GM23248 (cell line): Measurements from ENCODE around the gene IDH3A. TPM values are rescaled to one million over a fixed set of nuclear protein-coding genes. Genes with fewer than 3 reads are reported as not detected.

Experiments
- DNase-seq: peaks from one replicate; pipeline ENCODE4 v3.0.0-alpha.2; 2015
- H2AFZ ChIP-seq: fragments of 200-600 bp; sonication (generic); 2 replicates; pipeline ENCODE4 v1.6.1; 2016; ENCODE audit warnings: antibody characterized with exemption
- H3F3A ChIP-seq: fragments of 200-600 bp; sonication (generic); 2 replicates; pipeline ENCODE4 v1.6.1; 2016; ENCODE audit warnings: mild to moderate bottlenecking, antibody characterized with exemption, mixed run types; ENCODE audit not compliant: insufficient read depth
- H3K27ac ChIP-seq: fragments of 200-600 bp; sonication (generic); 2 replicates; pipeline ENCODE4 v1.5.1; 2016; ENCODE audit warnings: mild to moderate bottlenecking
- H3K27me3 ChIP-seq: fragments of 200-600 bp; sonication (generic); replicated peaks from 2 replicates; pipeline ENCODE4 v1.6.1; 2016; ENCODE audit warnings: mild to moderate bottlenecking; ENCODE audit not compliant: insufficient read depth
- H3K36me3 ChIP-seq: fragments of 200-600 bp; sonication (generic); 2 replicates; pipeline ENCODE4 v1.6.1; 2016; ENCODE audit warnings: low read depth, mild to moderate bottlenecking
- H3K4me1 ChIP-seq: fragments of 200-600 bp; sonication (generic); 2 replicates; pipeline ENCODE4 v1.6.1; 2016; ENCODE audit warnings: mild to moderate bottlenecking; ENCODE audit not compliant: insufficient read depth
- H3K4me2 ChIP-seq: fragments of 200-600 bp; sonication (generic); one replicate; pipeline ENCODE4 v1.6.1; 2016; ENCODE audit warnings: mild to moderate bottlenecking; ENCODE audit not compliant: unreplicated experiment
- H3K4me3 ChIP-seq: fragments of 200-600 bp; sonication (generic); 2 replicates; pipeline ENCODE4 v1.5.1; 2016; ENCODE audit warnings: mild to moderate bottlenecking
- H3K79me2 ChIP-seq: fragments of 200-600 bp; sonication (generic); 2 replicates; pipeline ENCODE4 v1.6.1; 2016; ENCODE audit warnings: mild to moderate bottlenecking; ENCODE audit not compliant: insufficient read depth
- H3K9ac ChIP-seq: fragments of 200-600 bp; sonication (generic); 2 replicates; pipeline ENCODE4 v1.6.1; 2016; ENCODE audit warnings: mild to moderate bottlenecking
- H3K9me2 ChIP-seq: fragments of 200-600 bp; sonication (generic); 2 replicates; pipeline ENCODE4 v1.6.1; 2016; ENCODE audit warnings: mixed run types, mild to moderate bottlenecking, moderate library complexity; ENCODE audit not compliant: insufficient read depth
- H3K9me3 ChIP-seq: fragments of 200-600 bp; sonication (generic); one replicate; pipeline ENCODE4 v1.6.1; 2017; ENCODE audit warnings: low read depth
- H4K20me1 ChIP-seq: fragments of 200-600 bp; sonication (generic); 2 replicates; pipeline ENCODE4 v1.6.0; 2016; ENCODE audit not compliant: insufficient read depth
- EZH2 ChIP-seq: fragments of 200-600 bp; sonication (generic); IDR thresholded peaks from 2 replicates; pipeline ENCODE4 v1.6.1; 2018; ENCODE audit warnings: antibody characterized with exemption, mild to moderate bottlenecking; ENCODE audit not compliant: insufficient read depth, poor library complexity, severe bottlenecking
- EZH2phosphoT487 ChIP-seq: fragments of 200-600 bp; sonication (generic); IDR thresholded peaks from 2 replicates; pipeline ENCODE4 v1.6.1; 2018; ENCODE audit warnings: antibody characterized with exemption, moderate library complexity, mild to moderate bottlenecking, low read depth; ENCODE audit not compliant: insufficient read depth
- WGBS, 2 experiments: methylation state at CpG; one replicate each; pipeline ENCODE4 v1.1.6; 2015 to 2017; ENCODE audit warnings: low lambda C conversion rate in 2 of 2, low coverage in 1 of 2; ENCODE audit errors: missing lambda C conversion rate in 2 of 2; 5-methylcytosine and 5-hydroxymethylcytosine counted together
- in situ Hi-C: fragments of 300-500 bp; cut with MboI; formaldehyde crosslinking; loops from 2 replicates; pipeline ENCODE4 v1.15.0; 2020
- polyA plus RNA-seq: library from polyadenylated mRNA; unstranded; fragments of >200 nt; fragmentation: Nextera tagmentation; extraction: Ambion mirVana; gene quantifications from 2 replicates; pipeline ENCODE4 v1.2.1, GENCODE V29; 2016
- total RNA-seq: library from RNA; depleted of rRNA; stranded (reverse); fragments of >200 nt; shearing (Covaris generic); gene quantifications from 2 replicates; pipeline ENCODE4 v1.2.3, GENCODE V29; 2014

Gene IDH3A
- total and polyA plus RNA-seq, 2 experiments from 2014 or later = 47.1 to 50.3 TPM

DNA sequence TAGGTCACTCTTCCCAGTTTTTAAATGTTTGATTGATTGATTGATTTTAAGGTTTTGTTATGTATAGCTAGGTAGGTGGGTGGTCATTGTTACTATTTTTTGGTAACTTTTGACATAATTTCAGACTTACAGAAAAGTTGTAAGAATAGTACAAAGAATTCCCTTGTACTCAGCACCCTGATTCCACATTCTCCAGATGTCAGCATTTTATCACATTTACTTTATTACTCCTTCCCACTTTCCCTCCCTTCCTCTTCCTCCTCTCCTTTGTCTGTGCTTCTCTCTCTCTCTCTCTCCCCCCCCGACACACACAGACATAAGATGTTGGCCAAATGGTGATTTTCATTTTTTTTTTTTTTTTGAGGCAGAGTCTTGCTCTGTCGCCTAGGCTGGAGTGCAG lies 14.8 kb downstream of the IDH3A start:
- H3K9ac ChIP-seq = no peak overlapping the region
- no peak overlapping the region for H2AFZ ChIP-seq
- no peak for DNase-seq
- no peaks in the 10 kb centered on the region for H3K9me2 ChIP-seq
- H3K36me3 ChIP-seq = peaks cover 33% of the 10 kb centered on the region
- no peak overlapping the region for H3K4me3 ChIP-seq
- H3K4me2 ChIP-seq = no peak overlapping the region
- H3F3A ChIP-seq = no peaks in the 10 kb centered on the region
- in situ Hi-C loops = no loop called here
- H3K4me1 ChIP-seq = no peaks in the 10 kb centered on the region
- H3K27me3 ChIP-seq = no peaks in the 10 kb centered on the region
- no peak overlapping the region for H3K27ac ChIP-seq
- no peaks in the 10 kb centered on the region for H3K9me3 ChIP-seq
- H4K20me1 ChIP-seq = no peaks in the 10 kb centered on the region
- H3K79me2 ChIP-seq = no peaks in the 10 kb centered on the region
- 91 to 100% methylated on average over 2 of the region's 2 CpGs for WGBS, 2 experiments
- TF ChIP-seq EZH2phosphoT487 = no peak
- no peak for TF ChIP-seq EZH2

GRCh38 chr15:78167227-78167888 lies 18.2 kb downstream of the IDH3A start:
- no peaks in the 10 kb centered on the region for H3K27me3 ChIP-seq
- no peaks in the 10 kb centered on the region for H3K9me3 ChIP-seq
- no peaks in the 10 kb centered on the region for H3K79me2 ChIP-seq
- no peak overlapping the region for H3K9ac ChIP-seq
- H3K4me2 ChIP-seq = no peak overlapping the region
- no peaks in the 10 kb centered on the region for H3K4me1 ChIP-seq
- no peaks in the 10 kb centered on the region for H3K9me2 ChIP-seq
- H4K20me1 ChIP-seq = no peaks in the 10 kb centered on the region
- in situ Hi-C loops = no loop called here
- H3K27ac ChIP-seq = no peak overlapping the region
- H3K4me3 ChIP-seq = no peak overlapping the region
- no peak for DNase-seq
- TF ChIP-seq EZH2phosphoT487 = no peak
- no peak for TF ChIP-seq EZH2
- no peaks in the 10 kb centered on the region for H3F3A ChIP-seq
- peaks cover 42% of the 10 kb centered on the region for H3K36me3 ChIP-seq
- 98 to 99% methylated on average over 10 of the region's 10 CpGs for WGBS, 2 experiments
- no peak overlapping the region for H2AFZ ChIP-seq

- DNase-seq = no peak
- in situ Hi-C loops = no loop called here
- Histone ChIP-seq H3K79me2 (no peaks in the 10 kb centered on the region), H3K9me3 (no peaks in the 10 kb centered on the region), H3K27me3 (no peaks in the 10 kb centered on the region), H3K9me2 (no peaks in the 10 kb centered on the region), H3K9ac (no peak overlapping the region), H2AFZ (no peak overlapping the region), H3K4me3 (no peak overlapping the region), H3K27ac (no peak overlapping the region), H3K4me1 (no peaks in the 10 kb centered on the region), H3K36me3 (peaks cover 33% of the 10 kb centered on the region), H3F3A (no peaks in the 10 kb centered on the region), H3K4me2 (no peak overlapping the region), H4K20me1 (no peaks in the 10 kb centered on the region)
- TF ChIP-seq EZH2 (no peak), EZH2phosphoT487 (no peak)
- 98 to 100% methylated on average over 5 of the region's 5 CpGs for WGBS, 2 experiments
Observed at GRCh38 chr15:78168608-78169007, 19.4 kb downstream of the IDH3A start.

- Histone ChIP-seq H2AFZ (no peak overlapping the region), H3F3A (no peaks in the 10 kb centered on the region), H3K9me2 (no peaks in the 10 kb centered on the region), H3K4me3 (no peak overlapping the region), H3K36me3 (peaks cover 23% of the 10 kb centered on the region), H4K20me1 (no peaks in the 10 kb centered on the region), H3K4me2 (no peak overlapping the region), H3K4me1 (no peaks in the 10 kb centered on the region), H3K27me3 (no peaks in the 10 kb centered on the region), H3K27ac (no peak overlapping the region), H3K9me3 (no peaks in the 10 kb centered on the region), H3K9ac (no peak overlapping the region), H3K79me2 (no peaks in the 10 kb centered on the region)
- no peak for DNase-seq
- in situ Hi-C loops = no loop called here
- 92% methylated on average over 17 of the region's 17 CpGs for WGBS, 2 experiments
- TF ChIP-seq EZH2phosphoT487 = no peak
- no peak for TF ChIP-seq EZH2
Observed at GRCh38 chr15:78170848-78171773, 21.9 kb downstream of the IDH3A start.
